SK-N-SH (cell line): ENCODE measurements around the gene TMEM165. TPM values are rescaled to one million over a fixed set of nuclear protein-coding genes. Genes with fewer than 3 reads are reported as not detected.

ENCODE experiments used
- CTCF ChIA-PET: fragments of 300-600, 350-600 bp; formaldehyde crosslinking; extraction: SDS; loops from one replicate; lab custom pipeline; 2021; lab: Yijun Ruan, JAX
- POLR2A ChIA-PET: fragments of 350-600 bp; sonication (Branson Sonifier 250); formaldehyde crosslinking; extraction: SDS; loops from one replicate; lab custom pipeline; 2020; ENCODE audit warnings: antibody characterized with exemption, inconsistent platforms; lab: Yijun Ruan, JAX
- DNase-seq: peaks from one replicate; pipeline ENCODE4 v3.0.0; 2012
- H2AFZ ChIP-seq: fragments of 200-600 bp; sonication (generic); 2 replicates; pipeline ENCODE4 v1.8.1; 2016; ENCODE audit warnings: antibody characterized with exemption, mild to moderate bottlenecking, low read depth
- H3F3A ChIP-seq: fragments of 200-600 bp; sonication (generic); replicated peaks from 2 replicates; pipeline ENCODE3; 2016; ENCODE audit warnings: antibody characterized with exemption, mild to moderate bottlenecking; ENCODE audit not compliant: insufficient read depth
- H3K27ac ChIP-seq, 2 experiments: fragments of 200-500 bp in 1 of 2; fragments of 200-600 bp in 1 of 2; sonication (Bioruptor generic) in 1 of 2; sonication (generic), shearing (Covaris generic) in 1 of 2; 2 replicates each; pipeline versions ENCODE4 v1.5.1 to v1.6.1; 2014 to 2016; ENCODE audit warnings: low read depth in 2 of 2, inconsistent platforms in 1 of 2, low read length in 1 of 2, mild to moderate bottlenecking in 1 of 2, mixed read lengths in 1 of 2
- H3K27me3 ChIP-seq: fragments of 200-600 bp; sonication (generic), shearing (Covaris generic); 2 replicates; pipeline ENCODE4 v1.6.1; 2016; ENCODE audit warnings: mixed run types; ENCODE audit not compliant: insufficient read depth
- H3K36me3 ChIP-seq, 2 experiments: fragments of 200-500 bp in 1 of 2; fragments of 200-600 bp in 1 of 2; sonication (Bioruptor generic) in 1 of 2; sonication (generic) in 1 of 2; replicated peaks in 1 of 2; 2 replicates each; pipeline versions ENCODE3 to v1.5.1; 2014 to 2016; ENCODE audit warnings: low read length in 1 of 2, mild to moderate bottlenecking in 1 of 2; ENCODE audit not compliant: insufficient read depth in 2 of 2, control insufficient read depth in 1 of 2
- H3K4me1 ChIP-seq, 2 experiments: fragments of 200-500 bp in 1 of 2; fragments of 200-600 bp in 1 of 2; sonication (Bioruptor generic) in 1 of 2; sonication (generic), shearing (Covaris generic) in 1 of 2; 2 replicates each; pipeline versions ENCODE4 v1.5.1 to v1.6.1; 2014 to 2016; ENCODE audit warnings: low read depth in 1 of 2, low read length in 1 of 2, mixed run types in 1 of 2; ENCODE audit not compliant: insufficient read depth in 2 of 2, control insufficient read depth in 1 of 2
- H3K4me2 ChIP-seq: fragments of 200-600 bp; sonication (generic), shearing (Covaris generic); 2 replicates; pipeline ENCODE4 v1.6.1; 2017; ENCODE audit warnings: mixed run types
- H3K4me3 ChIP-seq, 2 experiments: fragments of 200-500 bp in 1 of 2; fragments of 200-600 bp in 1 of 2; sonication (Bioruptor generic) in 1 of 2; sonication (generic), shearing (Covaris generic) in 1 of 2; 2 replicates each; pipeline versions ENCODE4 v1.5.1 to v1.8.1; 2014 to 2016; ENCODE audit warnings: low read depth in 2 of 2, inconsistent platforms in 1 of 2, low read length in 1 of 2, mild to moderate bottlenecking in 1 of 2, mixed read lengths in 1 of 2, moderate library complexity in 1 of 2
- H3K79me2 ChIP-seq: fragments of 200-600 bp; sonication (generic); 2 replicates; pipeline ENCODE4 v1.8.1; 2017; ENCODE audit warnings: mild to moderate bottlenecking; ENCODE audit not compliant: insufficient read depth
- H3K9ac ChIP-seq: fragments of 200-600 bp; sonication (generic); 2 replicates; pipeline ENCODE4 v1.6.1; 2017; ENCODE audit warnings: mixed run types
- H3K9me2 ChIP-seq: fragments of 200-600 bp; sonication (generic); 2 replicates; pipeline ENCODE4 v1.6.1; 2017; ENCODE audit warnings: mixed run types
- H3K9me3 ChIP-seq: fragments of 200-600 bp; sonication (generic); 2 replicates; pipeline ENCODE4 v1.6.1; 2017; ENCODE audit warnings: mixed run types, mild to moderate bottlenecking, moderate library complexity
- H4K20me1 ChIP-seq: fragments of 200-600 bp; sonication (generic); 2 replicates; pipeline ENCODE4 v1.6.1; 2017; ENCODE audit warnings: mild to moderate bottlenecking, mixed run types; ENCODE audit not compliant: insufficient read depth
- EP300 ChIP-seq, 2 experiments: IDR thresholded peaks; 2 replicates each; pipeline versions ENCODE4 v1.4.0 to v1.6.1; 2012; ENCODE audit warnings: borderline replicate concordance in 1 of 2, low read depth in 1 of 2, low read length in 1 of 2
- EZH2phosphoT487 ChIP-seq: fragments of 200-600 bp; sonication (generic); IDR thresholded peaks from 2 replicates; pipeline ENCODE4 v1.6.1; 2017; ENCODE audit warnings: low read depth, mixed run types, mild to moderate bottlenecking, antibody characterized with exemption, moderate library complexity, borderline replicate concordance
- FOSL2 ChIP-seq: IDR thresholded peaks from 2 replicates; pipeline ENCODE4 v1.4.0; 2012; ENCODE audit warnings: low read depth, mild to moderate bottlenecking, moderate library complexity, borderline replicate concordance
- FOXM1 ChIP-seq: IDR thresholded peaks from 2 replicates; pipeline ENCODE4 v1.4.0; 2012; ENCODE audit warnings: low read depth, mild to moderate bottlenecking
- JUND ChIP-seq: IDR thresholded peaks from 2 replicates; pipeline ENCODE4 v1.4.0; 2012
- NRF1 ChIP-seq: IDR thresholded peaks from 2 replicates; pipeline ENCODE4 v1.6.1; 2012; ENCODE audit warnings: low read depth, mild to moderate bottlenecking, low read length
- POLR2AphosphoS5 ChIP-seq: IDR thresholded peaks from 2 replicates; pipeline ENCODE4 v1.6.1; 2012; ENCODE audit warnings: low read depth, low read length
- RFX5 ChIP-seq: IDR thresholded peaks from 2 replicates; pipeline ENCODE4 v1.6.1; 2012; ENCODE audit warnings: mild to moderate bottlenecking, improper control_type of control experiment, low read length
- SMC3 ChIP-seq: IDR thresholded peaks from 2 replicates; pipeline ENCODE4 v1.6.1; 2012; ENCODE audit warnings: low read depth, low read length, improper control_type of control experiment
- WGBS: methylation state at CpG from one replicate; pipeline ENCODE4 v1.1.6; 2017; ENCODE audit warnings: low lambda C conversion rate; 5-methylcytosine and 5-hydroxymethylcytosine counted together
- polyA plus RNA-seq, 3 experiments: library from polyadenylated mRNA; depleted of rRNA; stranded (reverse); fragments of >200 nt; gene quantifications; 2 replicates each; pipeline ENCODE4 v1.2.3, GENCODE V29; 2012
- TF ChIP-seq, protein P1 (sequence below): fragments of 150-350 bp; IDR thresholded peaks from 2 replicates; pipeline ENCODE4 v1.6.1; 2017; ENCODE audit warnings: antibody characterized with exemption, low read length, low read depth, borderline replicate concordance
- TF ChIP-seq, protein P2 (sequence below): IDR thresholded peaks from 2 replicates; pipeline ENCODE4 v1.4.0; 2012; ENCODE audit warnings: low read depth
- TF ChIP-seq, protein P3 (sequence below): fragments of 200-600 bp; sonication (generic); IDR thresholded peaks from 2 replicates; pipeline ENCODE4 v1.6.1; 2017; ENCODE audit warnings: antibody characterized with exemption, mild to moderate bottlenecking, moderate library complexity
- TF ChIP-seq, protein P4 (sequence below): IDR thresholded peaks from 2 replicates; pipeline ENCODE4 v1.4.0; 2012; ENCODE audit warnings: low read depth, borderline replicate concordance
- TF ChIP-seq, protein P5 (sequence below): IDR thresholded peaks from 2 replicates; pipeline ENCODE4; 2012

Gene TMEM165
- polyA plus RNA-seq, 1 of the 3 experiments (the other 2 are of a cell fraction), result 58.6 TPM

DNA sequence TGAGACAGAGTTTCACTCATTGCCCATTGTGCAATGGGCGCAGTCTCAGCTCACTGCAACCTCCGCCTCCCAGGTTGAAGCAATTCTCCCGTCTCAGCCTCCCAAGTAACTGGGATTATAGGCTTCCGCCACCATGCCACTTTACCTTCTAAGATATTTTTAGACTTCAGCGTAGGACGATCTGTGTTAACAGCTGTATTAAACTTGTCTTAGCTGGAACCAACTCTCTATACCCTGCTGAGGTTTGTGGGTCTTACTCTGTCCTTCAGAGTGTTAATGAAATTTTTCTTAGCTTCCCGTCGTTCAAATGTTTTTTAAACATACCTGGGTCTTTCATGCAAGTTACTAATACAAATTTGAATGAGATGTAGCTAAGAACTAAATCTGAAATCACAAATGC is 14.7 kb downstream of the TMEM165 start:
- 94% methylated on average over 8 of the region's 8 CpGs for WGBS
- H3K4me2 ChIP-seq, result no peak overlapping the region
- H3K9me3 ChIP-seq, result no peaks in the 10 kb centered on the region
- peaks cover 6% of the 10 kb centered on the region for H3F3A ChIP-seq
- DNase-seq, result no peak
- H3K4me1 ChIP-seq, result no peaks in the 10 kb centered on the region; a peak in 2 of 4 replicates
- CTCF ChIA-PET, result interaction anchor here (1.0 to 3.7 kb wide), 3 partner anchors 58 to 454 kb away, joined by 3 to 16 read pairs (median 3); partner anchors contain the start of gene SRD5A3
- H3K27me3 ChIP-seq, result no peaks in the 10 kb centered on the region
- H3K36me3 ChIP-seq, result peaks cover 44 to 58% of the 10 kb centered on the region in 2 experiments
- TF ChIP-seq JUND (no peak), RFX5 (no peak), EZH2phosphoT487 (no peak), FOSL2 (no peak), SMC3 (no peak), EP300 (IDR thresholded peaks at IDR 0.05; ENCODE audit: borderline replicate concordance in 1 of 2, low read depth in 1 of 2, low read length in 1 of 2) (no peak), POLR2AphosphoS5 (no peak), NRF1 (no peak), FOXM1 (no peak)
- TF ChIP-seq, protein P1, sequence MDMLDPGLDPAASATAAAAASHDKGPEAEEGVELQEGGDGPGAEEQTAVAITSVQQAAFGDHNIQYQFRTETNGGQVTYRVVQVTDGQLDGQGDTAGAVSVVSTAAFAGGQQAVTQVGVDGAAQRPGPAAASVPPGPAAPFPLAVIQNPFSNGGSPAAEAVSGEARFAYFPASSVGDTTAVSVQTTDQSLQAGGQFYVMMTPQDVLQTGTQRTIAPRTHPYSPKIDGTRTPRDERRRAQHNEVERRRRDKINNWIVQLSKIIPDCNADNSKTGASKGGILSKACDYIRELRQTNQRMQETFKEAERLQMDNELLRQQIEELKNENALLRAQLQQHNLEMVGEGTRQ, result no peak
- TF ChIP-seq, protein P2, sequence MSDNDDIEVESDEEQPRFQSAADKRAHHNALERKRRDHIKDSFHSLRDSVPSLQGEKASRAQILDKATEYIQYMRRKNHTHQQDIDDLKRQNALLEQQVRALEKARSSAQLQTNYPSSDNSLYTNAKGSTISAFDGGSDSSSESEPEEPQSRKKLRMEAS, result no peak
- TF ChIP-seq, protein P3, sequence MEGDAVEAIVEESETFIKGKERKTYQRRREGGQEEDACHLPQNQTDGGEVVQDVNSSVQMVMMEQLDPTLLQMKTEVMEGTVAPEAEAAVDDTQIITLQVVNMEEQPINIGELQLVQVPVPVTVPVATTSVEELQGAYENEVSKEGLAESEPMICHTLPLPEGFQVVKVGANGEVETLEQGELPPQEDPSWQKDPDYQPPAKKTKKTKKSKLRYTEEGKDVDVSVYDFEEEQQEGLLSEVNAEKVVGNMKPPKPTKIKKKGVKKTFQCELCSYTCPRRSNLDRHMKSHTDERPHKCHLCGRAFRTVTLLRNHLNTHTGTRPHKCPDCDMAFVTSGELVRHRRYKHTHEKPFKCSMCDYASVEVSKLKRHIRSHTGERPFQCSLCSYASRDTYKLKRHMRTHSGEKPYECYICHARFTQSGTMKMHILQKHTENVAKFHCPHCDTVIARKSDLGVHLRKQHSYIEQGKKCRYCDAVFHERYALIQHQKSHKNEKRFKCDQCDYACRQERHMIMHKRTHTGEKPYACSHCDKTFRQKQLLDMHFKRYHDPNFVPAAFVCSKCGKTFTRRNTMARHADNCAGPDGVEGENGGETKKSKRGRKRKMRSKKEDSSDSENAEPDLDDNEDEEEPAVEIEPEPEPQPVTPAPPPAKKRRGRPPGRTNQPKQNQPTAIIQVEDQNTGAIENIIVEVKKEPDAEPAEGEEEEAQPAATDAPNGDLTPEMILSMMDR, result no peak
- TF ChIP-seq, protein P4, sequence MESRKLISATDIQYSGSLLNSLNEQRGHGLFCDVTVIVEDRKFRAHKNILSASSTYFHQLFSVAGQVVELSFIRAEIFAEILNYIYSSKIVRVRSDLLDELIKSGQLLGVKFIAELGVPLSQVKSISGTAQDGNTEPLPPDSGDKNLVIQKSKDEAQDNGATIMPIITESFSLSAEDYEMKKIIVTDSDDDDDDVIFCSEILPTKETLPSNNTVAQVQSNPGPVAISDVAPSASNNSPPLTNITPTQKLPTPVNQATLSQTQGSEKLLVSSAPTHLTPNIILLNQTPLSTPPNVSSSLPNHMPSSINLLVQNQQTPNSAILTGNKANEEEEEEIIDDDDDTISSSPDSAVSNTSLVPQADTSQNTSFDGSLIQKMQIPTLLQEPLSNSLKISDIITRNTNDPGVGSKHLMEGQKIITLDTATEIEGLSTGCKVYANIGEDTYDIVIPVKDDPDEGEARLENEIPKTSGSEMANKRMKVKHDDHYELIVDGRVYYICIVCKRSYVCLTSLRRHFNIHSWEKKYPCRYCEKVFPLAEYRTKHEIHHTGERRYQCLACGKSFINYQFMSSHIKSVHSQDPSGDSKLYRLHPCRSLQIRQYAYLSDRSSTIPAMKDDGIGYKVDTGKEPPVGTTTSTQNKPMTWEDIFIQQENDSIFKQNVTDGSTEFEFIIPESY, result no peak
- TF ChIP-seq, protein P5, sequence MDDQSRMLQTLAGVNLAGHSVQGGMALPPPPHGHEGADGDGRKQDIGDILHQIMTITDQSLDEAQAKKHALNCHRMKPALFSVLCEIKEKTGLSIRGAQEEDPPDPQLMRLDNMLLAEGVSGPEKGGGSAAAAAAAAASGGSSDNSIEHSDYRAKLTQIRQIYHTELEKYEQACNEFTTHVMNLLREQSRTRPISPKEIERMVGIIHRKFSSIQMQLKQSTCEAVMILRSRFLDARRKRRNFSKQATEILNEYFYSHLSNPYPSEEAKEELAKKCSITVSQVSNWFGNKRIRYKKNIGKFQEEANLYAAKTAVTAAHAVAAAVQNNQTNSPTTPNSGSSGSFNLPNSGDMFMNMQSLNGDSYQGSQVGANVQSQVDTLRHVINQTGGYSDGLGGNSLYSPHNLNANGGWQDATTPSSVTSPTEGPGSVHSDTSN, result no peak
- H2AFZ ChIP-seq, result no peak overlapping the region
- POLR2A ChIA-PET, result no interaction called here
- H3K9me2 ChIP-seq, result no peaks in the 10 kb centered on the region
- no peak overlapping the region for H3K4me3 ChIP-seq
- H3K79me2 ChIP-seq, result peaks cover 100% of the 10 kb centered on the region
- H3K27ac ChIP-seq, result no peak overlapping the region
- H4K20me1 ChIP-seq, result peaks cover 92% of the 10 kb centered on the region
- H3K9ac ChIP-seq, result no peak overlapping the region
